CD4-positive, CD25-positive, alpha-beta regulatory T cell (primary cell): ENCODE results near the gene IGSF9. TPM values are rescaled to one million over a fixed set of nuclear protein-coding genes. Genes with fewer than 3 reads are reported as not detected.

Source experiments
- ATAC-seq, 2 donors: fragments of 150-1000 bp; cut with Tn5 transposase; one replicate each; pipeline ENCODE4 v1.10.0; 2021; ENCODE audit warnings: low read depth in 2 of 2, moderate number of reproducible peaks in 2 of 2, moderate library complexity in 1 of 2
- DNase-seq, 3 donors: peaks; one replicate each; pipeline versions ENCODE4 v3.0.0 to v3.0.0-alpha.2; 2012 to 2022; ENCODE audit warnings: mixed read lengths in 1 of 3
- H3K27ac ChIP-seq: one replicate; pipeline ENCODE4 v1.7.0; 2013; ENCODE audit warnings: mild to moderate bottlenecking, low read length; ENCODE audit not compliant: insufficient read depth, poor library complexity, severe bottlenecking
- H3K27me3 ChIP-seq: one replicate; pipeline ENCODE4 v1.7.0; 2013; ENCODE audit warnings: low read length; ENCODE audit not compliant: control insufficient read depth, insufficient read depth
- H3K36me3 ChIP-seq: one replicate; pipeline ENCODE4 v1.7.0; 2013; ENCODE audit warnings: mild to moderate bottlenecking, low read length, moderate library complexity; ENCODE audit not compliant: control insufficient read depth, insufficient read depth
- H3K4me1 ChIP-seq: 2 replicates; pipeline ENCODE4 v1.7.0; 2013; ENCODE audit warnings: mild to moderate bottlenecking, low read length; ENCODE audit not compliant: insufficient read depth, control insufficient read depth, poor library complexity, severe bottlenecking
- H3K4me3 ChIP-seq: one replicate; pipeline ENCODE4 v1.7.0; 2013; ENCODE audit warnings: low read depth, mild to moderate bottlenecking, low read length, moderate library complexity
- H3K9me3 ChIP-seq, 2 experiments: 1 replicate in 1 of 2; 2 replicates in 1 of 2; pipeline ENCODE4 v1.7.0; 2013; ENCODE audit warnings: low read length in 2 of 2, mild to moderate bottlenecking in 1 of 2, moderate library complexity in 1 of 2; ENCODE audit not compliant: control insufficient read depth in 2 of 2
- H3K27ac Mint-ChIP-seq, 3 donors: one replicate each; pipeline ENCODE4 v1.8.0; 2020 to 2022; ENCODE audit warnings: mild to moderate bottlenecking in 3 of 3, mixed read lengths in 3 of 3, moderate library complexity in 2 of 3
- H3K27me3 Mint-ChIP-seq: one replicate; pipeline ENCODE4 v1.8.0; 2022; ENCODE audit warnings: mild to moderate bottlenecking, mixed read lengths
- H3K36me3 Mint-ChIP-seq: one replicate; pipeline ENCODE4 v1.8.0; 2020; ENCODE audit warnings: mixed read lengths
- H3K4me1 Mint-ChIP-seq, 4 donors: one replicate each; pipeline ENCODE4 v1.8.0; 2020 to 2022; ENCODE audit warnings: mixed read lengths in 4 of 4, mild to moderate bottlenecking in 1 of 4
- H3K4me3 Mint-ChIP-seq, 4 donors: one replicate each; pipeline ENCODE4 v1.8.0; 2020 to 2022; ENCODE audit warnings: mild to moderate bottlenecking in 4 of 4, mixed read lengths in 4 of 4, moderate library complexity in 3 of 4
- H3K9me3 Mint-ChIP-seq, 7 donors: one replicate each; pipeline ENCODE4 v1.8.0; 2020 to 2022; ENCODE audit warnings: mixed read lengths in 7 of 7, mild to moderate bottlenecking in 3 of 7, moderate library complexity in 2 of 7
- polyA plus RNA-seq, 4 donors: library from polyadenylated mRNA; unstranded; fragments of 300-500 nt; fragmentation: Illumina TruSeq; gene quantifications; one replicate each; pipeline ENCODE4 v1.2.3, GENCODE V29; 2021
- total RNA-seq: library from RNA; stranded (reverse); gene quantifications from one replicate; pipeline ENCODE4 v1.2.3, GENCODE V29; 2022

Gene IGSF9
- total and polyA plus RNA-seq, 5 donors from 2014 or later, result 0.23 TPM; not detected in 4

DNA sequence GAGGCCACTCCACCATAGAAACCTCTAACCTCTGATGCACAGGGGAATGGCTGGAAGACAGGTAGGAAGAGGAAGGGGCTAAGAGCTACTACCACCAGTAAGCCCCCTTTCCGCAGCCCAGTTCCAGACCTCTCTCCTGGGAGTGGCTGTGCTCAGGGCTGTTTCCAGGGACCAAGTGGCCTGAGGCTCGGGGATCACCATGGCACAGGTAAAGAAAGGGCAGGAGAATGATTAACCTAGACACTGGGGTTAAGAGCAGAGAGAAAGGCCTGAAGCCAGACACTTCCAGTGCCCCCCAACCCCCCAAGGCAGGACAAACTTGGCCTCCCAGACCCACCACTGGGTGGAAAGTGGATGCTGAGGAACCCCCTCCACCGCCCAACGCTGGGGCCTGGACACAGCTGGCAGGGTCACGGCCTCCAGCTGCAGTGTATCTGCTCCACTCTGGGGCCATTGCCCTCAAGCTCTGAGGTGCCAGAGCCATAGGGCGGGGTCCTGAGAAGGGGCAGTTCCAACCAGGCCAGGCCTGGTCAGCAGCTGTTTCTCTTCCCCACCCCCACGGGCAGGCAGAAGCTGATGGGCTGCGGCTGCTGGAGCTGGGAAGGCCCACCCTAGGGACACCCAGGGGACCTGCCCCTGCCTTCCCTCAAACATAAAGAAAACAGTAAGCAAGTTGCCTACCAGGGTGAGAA lies 22.8 kb downstream of the IGSF9 start:
- H3K27me3 ChIP-seq, result no peaks in the 10 kb centered on the region
- no peaks in the 10 kb centered on the region for H3K9me3 ChIP-seq
- Mint-ChIP-seq H3K9me3 (peaks cover 0 to 6% (median 0%) of the 10 kb centered on the region in 7 donors), H3K27me3 (peaks cover 10% of the 10 kb centered on the region), H3K27ac (peak overlapping the region; percentile 98 to 100 (median 99)), H3K4me3 (peak overlapping the region; percentile 92 to 100 (median 98)), H3K4me1 (peaks cover 16 to 73% (median 40%) of the 10 kb centered on the region in 4 donors), H3K36me3 (peaks cover 33% of the 10 kb centered on the region)
- H3K36me3 ChIP-seq, result peaks cover 37% of the 10 kb centered on the region
- peak overlapping the region; percentile 98 for H3K27ac ChIP-seq
- H3K4me3 ChIP-seq, result peak overlapping the region; percentile 94
- ATAC-seq (no peak), DNase-seq (no peak)
- peaks cover 48% of the 10 kb centered on the region for H3K4me1 ChIP-seq

GRCh38 chr1:159921700-159922504 lies 23.5 kb downstream of the IGSF9 start:
- Mint-ChIP-seq H3K27me3 (peaks cover 10% of the 10 kb centered on the region), H3K36me3 (peaks cover 37% of the 10 kb centered on the region)

GRCh38 chr1:159921251-159921650 lies 24.2 kb downstream of the IGSF9 start:
- H3K36me3 ChIP-seq, result peaks cover 46% of the 10 kb centered on the region
- peak overlapping the region; percentile 98 to 100 (median 99) for H3K27ac Mint-ChIP-seq
- peak overlapping the region; percentile 94 for H3K4me3 ChIP-seq
- H3K27ac ChIP-seq, result peak overlapping the region; percentile 98
- peaks cover 0 to 6% (median 0%) of the 10 kb centered on the region in 7 donors for H3K9me3 Mint-ChIP-seq
- H3K9me3 ChIP-seq, result no peaks in the 10 kb centered on the region
- ATAC-seq (no peak), DNase-seq (peak in 1 of 3 donors; percentile 37)
- peaks cover 10% of the 10 kb centered on the region for H3K27me3 Mint-ChIP-seq
- H3K4me3 Mint-ChIP-seq, result peak overlapping the region; percentile 92 to 100 (median 98)
- H3K36me3 Mint-ChIP-seq, result peaks cover 37% of the 10 kb centered on the region
- H3K4me1 ChIP-seq, result peaks cover 47% of the 10 kb centered on the region
- no peaks in the 10 kb centered on the region for H3K27me3 ChIP-seq
- peaks cover 16 to 72% (median 37%) of the 10 kb centered on the region in 4 donors for H3K4me1 Mint-ChIP-seq

More at GRCh38 chr1:159921700-159922504, 23.5 kb downstream of the IGSF9 start:
- Histone ChIP-seq H3K4me1 (peaks cover 48% of the 10 kb centered on the region), H3K9me3 (no peaks in the 10 kb centered on the region), H3K27me3 (no peaks in the 10 kb centered on the region), H3K4me3 (peak overlapping the region; percentile 94), H3K36me3 (peaks cover 42% of the 10 kb centered on the region), H3K27ac (peak overlapping the region; percentile 98)
- H3K4me1 Mint-ChIP-seq, result peaks cover 16 to 75% (median 40%) of the 10 kb centered on the region in 4 donors
- peak; percentile 27 to 59 (median 38) for DNase-seq
- peak overlapping the region; percentile 98 to 100 (median 99) for H3K27ac Mint-ChIP-seq
- peaks cover 0 to 6% (median 0%) of the 10 kb centered on the region in 7 donors for H3K9me3 Mint-ChIP-seq
- peak overlapping the region; percentile 92 to 100 (median 98) for H3K4me3 Mint-ChIP-seq
- no peak for ATAC-seq

DNA sequence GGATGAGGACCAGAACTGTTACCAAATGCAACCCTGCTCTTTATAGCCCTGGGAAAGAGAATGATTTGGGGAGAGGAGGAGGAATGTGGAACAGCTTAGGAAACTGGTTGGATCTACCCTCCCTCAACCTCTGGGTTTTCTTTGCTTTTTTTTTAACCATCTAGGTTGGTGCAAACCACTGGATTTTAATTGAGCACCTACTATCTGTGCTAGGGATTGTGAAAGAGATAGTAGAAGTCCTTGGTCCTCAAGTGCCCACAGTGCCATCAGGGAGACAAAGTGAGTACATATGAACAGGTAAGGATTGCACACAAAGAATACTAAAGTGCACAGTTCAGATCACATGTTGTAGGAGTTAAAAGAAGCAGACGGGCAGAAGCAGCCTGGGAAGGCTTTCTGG lies 24.8 kb downstream of the IGSF9 start:
- Histone ChIP-seq H3K4me3 (peak overlapping the region; percentile 94), H3K27me3 (no peaks in the 10 kb centered on the region), H3K27ac (peak overlapping the region; percentile 98), H3K9me3 (no peaks in the 10 kb centered on the region), H3K4me1 (peaks cover 41% of the 10 kb centered on the region), H3K36me3 (peaks cover 46% of the 10 kb centered on the region)
- DNase-seq, result no peak
- Mint-ChIP-seq H3K27ac (peak overlapping the region; percentile 98 to 100 (median 99)), H3K27me3 (peaks cover 10% of the 10 kb centered on the region), H3K4me3 (peak overlapping the region in 3 of 4 donors; percentile 92 to 100 (median 97)), H3K4me1 (peaks cover 16 to 70% (median 36%) of the 10 kb centered on the region in 4 donors), H3K36me3 (peaks cover 39% of the 10 kb centered on the region), H3K9me3 (peaks cover 0 to 6% (median 0%) of the 10 kb centered on the region in 7 donors)
- ATAC-seq, result no peak

- ATAC-seq (no peak), DNase-seq (no peak)
- no peaks in the 10 kb centered on the region for H3K9me3 ChIP-seq
- H3K27me3 Mint-ChIP-seq, result peaks cover 7% of the 10 kb centered on the region
- no peaks in the 10 kb centered on the region for H3K27me3 ChIP-seq
- peak overlapping the region in 1 of 4 donors; percentile 62 for H3K4me3 Mint-ChIP-seq
- H3K36me3 ChIP-seq, result peaks cover 46% of the 10 kb centered on the region
- peak overlapping the region in 2 of 3 donors; percentile 67 to 80 for H3K27ac Mint-ChIP-seq
- peaks cover 43% of the 10 kb centered on the region for H3K36me3 Mint-ChIP-seq
- H3K4me3 ChIP-seq, result no peak overlapping the region
- peaks cover 0 to 6% (median 0%) of the 10 kb centered on the region in 7 donors for H3K9me3 Mint-ChIP-seq
- H3K4me1 ChIP-seq, result peaks cover 38% of the 10 kb centered on the region
- peaks cover 16 to 70% (median 35%) of the 10 kb centered on the region in 4 donors for H3K4me1 Mint-ChIP-seq
- H3K27ac ChIP-seq, result peak overlapping the region; percentile 98
Measured at GRCh38 chr1:159920202-159920601, 25.2 kb downstream of the IGSF9 start.

GRCh38 chr1:159919236-159919865 lies 26.1 kb downstream of the IGSF9 start:
- H3K9me3 Mint-ChIP-seq, result peaks cover 0 to 6% (median 0%) of the 10 kb centered on the region in 7 donors
- H3K36me3 ChIP-seq, result peaks cover 46% of the 10 kb centered on the region
- H3K9me3 ChIP-seq, result no peaks in the 10 kb centered on the region
- peaks cover 46% of the 10 kb centered on the region for H3K36me3 Mint-ChIP-seq
- no peaks in the 10 kb centered on the region for H3K27me3 ChIP-seq
- ATAC-seq, result no peak
- H3K4me1 ChIP-seq, result peaks cover 40% of the 10 kb centered on the region
- H3K27ac Mint-ChIP-seq, result peak overlapping the region; percentile 26 to 80 (median 67)
- no peak overlapping the region for H3K4me3 ChIP-seq
- H3K27me3 Mint-ChIP-seq, result peaks cover 6% of the 10 kb centered on the region
- no peak for DNase-seq
- peaks cover 16 to 78% (median 39%) of the 10 kb centered on the region in 4 donors for H3K4me1 Mint-ChIP-seq
- H3K27ac ChIP-seq, result no peak overlapping the region
- H3K4me3 Mint-ChIP-seq, result peak overlapping the region in 2 of 4 donors; percentile 43 to 62
